IMR-90 (cell line): ENCODE measurements around the gene ZNF219. TPM values are rescaled to one million over a fixed set of nuclear protein-coding genes. Genes with fewer than 3 reads are reported as not detected.
A peak's percentile ranks its signal among the peaks of the same experiment; 100 is the strongest.

Experiments
- ATAC-seq: fragments of 200-7000 bp; cut with Tn5 transposase; 2 replicates; pipeline ENCODE4 v1.9.1; 2020; ENCODE audit warnings: low read depth, mild to moderate bottlenecking, moderate library complexity
- BruUV-seq: library from RNA; stranded (reverse); fragments of 400-500 nt; replicated peaks from 2 replicates; lab custom pipeline; 2021; lab: Mats Ljungman, UMichigan
- CTCF ChIA-PET: fragments of 300-600 bp; formaldehyde crosslinking; extraction: SDS; loops from one replicate; lab custom pipeline; 2021; ENCODE audit warnings: antibody characterized with exemption; lab: Yijun Ruan, JAX
- POLR2A ChIA-PET: fragments of 300-600 bp; sonication (Branson Sonifier 250); formaldehyde crosslinking; loops from one replicate; lab custom pipeline; 2022; ENCODE audit warnings: antibody characterized with exemption; ENCODE audit not compliant: unreplicated experiment; lab: Charles Lee
- DNase-seq: peaks from one replicate; pipeline ENCODE4 v3.0.0; 2013
- H2AFZ ChIP-seq: replicated peaks from 2 replicates; pipeline ENCODE3; 2013; ENCODE audit warnings: low read length, mild to moderate bottlenecking; ENCODE audit not compliant: poor library complexity
- H2AK5ac ChIP-seq: 2 replicates; pipeline ENCODE4 v1.6.1; 2013; ENCODE audit warnings: low read depth, low read length, inconsistent platforms
- H2AK9ac ChIP-seq: replicated peaks from 2 replicates; pipeline ENCODE3; 2013; ENCODE audit warnings: mild to moderate bottlenecking, low read depth, low read length, moderate library complexity; ENCODE audit not compliant: poor library complexity
- H2BK120ac ChIP-seq: 2 replicates; pipeline ENCODE4 v1.6.1; 2013; ENCODE audit warnings: low read depth, low read length, inconsistent platforms
- H2BK15ac ChIP-seq: 3 replicates; pipeline ENCODE4 v1.6.1; 2013; ENCODE audit warnings: low read depth, low read length, inconsistent platforms
- H2BK20ac ChIP-seq: 2 replicates; pipeline ENCODE4 v1.6.1; 2013; ENCODE audit warnings: low read depth, mild to moderate bottlenecking, inconsistent platforms, low read length, moderate library complexity
- H2BK5ac ChIP-seq: 2 replicates; pipeline ENCODE4 v1.6.1; 2013; ENCODE audit warnings: mild to moderate bottlenecking, low read depth, low read length, inconsistent platforms; ENCODE audit not compliant: poor library complexity, severe bottlenecking
- H3K14ac ChIP-seq: replicated peaks from 2 replicates; pipeline ENCODE4 v1.6.1; 2013; ENCODE audit warnings: low read depth, low read length, inconsistent platforms
- H3K18ac ChIP-seq: 2 replicates; pipeline ENCODE4 v1.6.1; 2013; ENCODE audit warnings: low read depth, low read length, control low read depth
- H3K23ac ChIP-seq: 2 replicates; pipeline ENCODE4 v1.6.1; 2013; ENCODE audit warnings: low read depth, low read length, inconsistent platforms
- H3K27ac ChIP-seq: 2 replicates; pipeline ENCODE4 v1.5.1; 2013; ENCODE audit warnings: mild to moderate bottlenecking, control low read depth, low read length; ENCODE audit not compliant: insufficient read depth
- H3K27me3 ChIP-seq: 2 replicates; pipeline ENCODE4 v1.6.1; 2013; ENCODE audit warnings: low read length; ENCODE audit not compliant: control insufficient read depth, insufficient read depth
- H3K36me3 ChIP-seq: 2 replicates; pipeline ENCODE4 v1.6.1; 2013; ENCODE audit warnings: low read length, mixed read lengths; ENCODE audit not compliant: control insufficient read depth, insufficient read depth
- H3K4ac ChIP-seq: 2 replicates; pipeline ENCODE4 v1.6.1; 2013; ENCODE audit warnings: low read depth, low read length, inconsistent platforms
- H3K4me1 ChIP-seq: 2 replicates; pipeline ENCODE4 v1.6.1; 2013; ENCODE audit warnings: low read length, mixed read lengths; ENCODE audit not compliant: control insufficient read depth, insufficient read depth
- H3K4me2 ChIP-seq: 2 replicates; pipeline ENCODE4 v1.6.1; 2013; ENCODE audit warnings: low read depth, mild to moderate bottlenecking, control low read depth, low read length, moderate library complexity
- H3K4me3 ChIP-seq: 2 replicates; pipeline ENCODE4 v1.5.1; 2013; ENCODE audit warnings: low read depth, mild to moderate bottlenecking, control low read depth, low read length, moderate library complexity; ENCODE audit not compliant: insufficient read depth
- H3K56ac ChIP-seq: 2 replicates; pipeline ENCODE4 v1.6.1; 2013; ENCODE audit warnings: low read length, inconsistent platforms; ENCODE audit not compliant: insufficient read depth; ENCODE audit errors: extremely low read depth
- H3K79me1 ChIP-seq, 2 experiments: 2 replicates each; pipeline ENCODE4 v1.6.1; 2013; ENCODE audit warnings: low read length in 2 of 2, inconsistent platforms in 1 of 2, low read depth in 1 of 2
- H3K9ac ChIP-seq: 2 replicates; pipeline ENCODE4 v1.6.1; 2013; ENCODE audit warnings: low read depth, low read length, control low read depth
- H3K9me1 ChIP-seq: 2 replicates; pipeline ENCODE4 v1.6.1; 2013; ENCODE audit warnings: low read length, inconsistent platforms; ENCODE audit not compliant: insufficient read depth
- H3K9me3 ChIP-seq: 2 replicates; pipeline ENCODE4 v1.6.1; 2013; ENCODE audit warnings: low read length; ENCODE audit not compliant: control insufficient read depth, insufficient read depth
- H4K20me1 ChIP-seq: 2 replicates; pipeline ENCODE4 v1.6.1; 2013; ENCODE audit warnings: low read length, inconsistent platforms; ENCODE audit not compliant: insufficient read depth
- H4K5ac ChIP-seq: 2 replicates; pipeline ENCODE4 v1.6.1; 2013; ENCODE audit warnings: mild to moderate bottlenecking, low read depth, low read length, control low read depth
- H4K8ac ChIP-seq, 2 experiments: 2 replicates each; pipeline ENCODE4 v1.6.1; 2013; ENCODE audit warnings: low read depth in 2 of 2, low read length in 2 of 2, control low read depth in 1 of 2, inconsistent platforms in 1 of 2
- H4K91ac ChIP-seq: 2 replicates; pipeline ENCODE4 v1.6.1; 2013; ENCODE audit warnings: low read depth, low read length, inconsistent platforms; ENCODE audit not compliant: insufficient read depth
- CHD1 ChIP-seq: IDR thresholded peaks from 2 replicates; pipeline ENCODE4 v1.6.1; 2012; ENCODE audit warnings: low read depth, low read length, improper control_type of control experiment
- ELK1 ChIP-seq: fragments of 150-350 bp; IDR thresholded peaks from 2 replicates; pipeline ENCODE4 v1.6.1; 2016; ENCODE audit warnings: low read depth, mild to moderate bottlenecking, low read length, moderate library complexity, borderline replicate concordance
- MAZ ChIP-seq: IDR thresholded peaks from 2 replicates; pipeline ENCODE4 v1.6.1; 2012; ENCODE audit warnings: low read depth, mild to moderate bottlenecking, low read length, improper control_type of control experiment, moderate library complexity, borderline replicate concordance
- POLR2A ChIP-seq: IDR thresholded peaks from 2 replicates; pipeline ENCODE4 v1.6.1; 2012; ENCODE audit warnings: mild to moderate bottlenecking, low read depth, low read length
- WGBS, 2 experiments: methylation state at CpG; one replicate each; pipeline versions ENCODE4 v1.1.5 to v1.1.7; 2013; ENCODE audit warnings: missing lambda C conversion rate in 2 of 2; ENCODE audit not compliant: insufficient read length in 1 of 2; ENCODE audit errors: extremely low coverage in 2 of 2; 5-methylcytosine and 5-hydroxymethylcytosine counted together
- dilution Hi-C: fragments of 300-500 bp; cut with HindIII; formaldehyde crosslinking; loops from one replicate; pipeline ENCODE4 v1.14.3; 2018; ENCODE audit warnings: low sequenced_read_pairs; ENCODE audit not compliant: unreplicated experiment
- in situ Hi-C: fragments of 300-500 bp; cut with MboI; formaldehyde crosslinking; loops from 3 replicates; pipeline ENCODE4 v1.14.3; 2019; ENCODE audit warnings: low sequenced_read_pairs, inconsistent platforms, mixed read lengths
- intact Hi-C: fragments of 100-400 bp; cut with micrococcal nuclease; formaldehyde crosslinking; loops from 2 replicates; pipeline ENCODE4 v1.10.0; 2022
- polyA plus RNA-seq, 3 experiments: library from polyadenylated mRNA; depleted of rRNA; stranded (reverse); fragments of >200 nt; gene quantifications; 2 replicates each; pipeline ENCODE4 v1.2.3, GENCODE V29; 2012; ENCODE audit warnings: low replicate concordance in 1 of 3
- total RNA-seq: library from RNA; depleted of rRNA; stranded (reverse); fragments of >200 nt; gene quantifications from 2 replicates; pipeline ENCODE4 v1.2.3, GENCODE V29; 2012

ZNF219 gene
- total and polyA plus RNA-seq, 2 of the 4 experiments (the other 2 are of a cell fraction), result 0.90 to 3.8 TPM

GRCh38 chr14:21071225-21072030, 27.0 kb downstream of the ZNF219 start:
- ATAC-seq (peak; percentile 73), DNase-seq (peak; percentile 95)
- H3K27me3 ChIP-seq, result no peaks in the 10 kb centered on the region
- H3K4me3 ChIP-seq, result peak overlapping the region; percentile 68
- peaks cover 10% of the 10 kb centered on the region for H4K20me1 ChIP-seq
- H3K4me1 ChIP-seq, result peaks cover 22% of the 10 kb centered on the region
- 0 out of 2 replicates have a peak overlapping the region, but pooled peaks have one; percentile 18 for H2BK20ac ChIP-seq
- peak overlapping the region; percentile 66 for H4K91ac ChIP-seq
- POLR2A ChIA-PET, result interaction anchor here (0.6 to 1.0 kb wide), 4 partner anchors 13 to 29 kb away, joined by 3 to 8 read pairs (median 4); partner anchors contain the start of gene TMEM253
- peaks cover 10% of the 10 kb centered on the region for H3K9me1 ChIP-seq
- peak; percentile 69; the same call in 1 of the 2 replicates for TF ChIP-seq POLR2A
- no peak for TF ChIP-seq ELK1
- peak; percentile 73 for TF ChIP-seq MAZ
- TF ChIP-seq CHD1, result peak; percentile 89; the same call in 1 of the 2 replicates
- peak overlapping the region; percentile 90 for H3K4ac ChIP-seq
- peak overlapping the region; percentile 93 for H3K4me2 ChIP-seq
- peaks cover 19 to 60% of the 10 kb centered on the region in 2 experiments for H3K79me1 ChIP-seq
- peak overlapping the region; percentile 21 for H3K18ac ChIP-seq
- H4K5ac ChIP-seq, result peak overlapping the region; percentile 28
- peak overlapping the region; percentile 70 for H2BK120ac ChIP-seq
- H2BK5ac ChIP-seq, result peak overlapping the region; percentile 97
- BruUV-seq, result no TSS peak
- no peaks in the 10 kb centered on the region for H3K9me3 ChIP-seq
- peak overlapping the region; percentile 88 for H2AFZ ChIP-seq
- peak overlapping the region; percentile 96 for H3K27ac ChIP-seq
- peak overlapping the region; percentile 83 for H3K14ac ChIP-seq
- dilution Hi-C loops (no loop called here), in situ Hi-C loops (no loop called here), intact Hi-C loops (loop anchor here (1.0 kb wide), 3 partner anchors 14 to 57 kb away; no protein-coding TSS in a partner anchor)
- H3K9ac ChIP-seq, result peak overlapping the region; percentile 91
- H2AK5ac ChIP-seq, result peak overlapping the region; percentile 93; the same call in 1 of the 2 replicates
- H2AK9ac ChIP-seq, result peak overlapping the region; percentile 96
- CTCF ChIA-PET, result interaction anchor here (0.7 to 2.8 kb wide), 10 partner anchors 12 to 57 kb away, joined by 3 to 18 read pairs (median 4); no protein-coding TSS in a partner anchor
- 0 out of 3 replicates have a peak overlapping the region, but pooled peaks have one; percentile 3 for H2BK15ac ChIP-seq
- 0% methylated on average over 6 of the region's 37 CpGs; no CpG with 5 or more reads in 1 of the 2 experiments for WGBS, 2 experiments
- H3K56ac ChIP-seq, result peak overlapping the region; percentile 81
- peak overlapping the region; percentile 49 to 82 for H4K8ac ChIP-seq
- H3K23ac ChIP-seq, result peak overlapping the region; percentile 82
- H3K36me3 ChIP-seq, result peaks cover 33% of the 10 kb centered on the region
